Esophagus squamous epithelium (tissue), 5 donors: ENCODE data around the gene DPM1. TPM values are rescaled to one million over a fixed set of nuclear protein-coding genes. Genes with fewer than 3 reads are reported as not detected.

Experiments used
- DNase-seq: peaks from one replicate; lab custom pipeline; 2025; lab: John Stamatoyannopoulos, UW
- H3K27ac ChIP-seq, 4 donors: fragments of 200-600 bp; sonication (generic); one replicate each; pipeline ENCODE4 v1.5.1; 2016 to 2019; ENCODE audit warnings: mild to moderate bottlenecking in 1 of 4
- H3K27me3 ChIP-seq, 4 donors: fragments of 200-600 bp; sonication (generic); 1 replicate in 3 of 4; 2 replicates in 1 of 4; pipeline versions ENCODE4 v1.5.1 to v1.6.0; 2017 to 2021; ENCODE audit warnings: antibody characterized with exemption in 1 of 4
- H3K36me3 ChIP-seq, 3 donors: fragments of 200-600 bp; sonication (generic); one replicate each; pipeline ENCODE4 v1.5.1; 2016 to 2019
- H3K4me1 ChIP-seq, 3 donors: fragments of 200-600 bp; sonication (generic); one replicate each; pipeline ENCODE4 v1.5.1; 2017 to 2019
- H3K4me3 ChIP-seq, 4 donors: fragments of 200-600 bp; sonication (generic); 1 replicate in 3 of 4; 2 replicates in 1 of 4; pipeline ENCODE4 v1.5.1; 2016 to 2019; ENCODE audit warnings: mild to moderate bottlenecking in 2 of 4, moderate library complexity in 1 of 4
- H3K9me3 ChIP-seq, 3 donors: fragments of 200-600 bp; sonication (generic); one replicate each; pipeline ENCODE4 v1.5.1; 2016 to 2019
- POLR2A ChIP-seq, 4 donors: fragments of 450-650 bp; IDR thresholded peaks; one replicate each; pipeline ENCODE4 v1.6.1; 2017; ENCODE audit warnings: antibody characterized with exemption in 4 of 4, mild to moderate bottlenecking in 4 of 4, moderate library complexity in 3 of 4
- WGBS, 2 donors: methylation state at CpG; one replicate each; pipeline ENCODE4 v1.1.5; 2018; 5-methylcytosine and 5-hydroxymethylcytosine counted together
- intact Hi-C: fragments of 100-400 bp; cut with DNase I; formaldehyde crosslinking; loops from one replicate; pipeline ENCODE4 v1.15.0; 2022
- total RNA-seq, 4 donors: library from RNA; depleted of rRNA; stranded (reverse); fragments of >200 nt; gene quantifications; one replicate each; pipeline ENCODE4 v1.1.0, GENCODE V29; 2016
- TF ChIP-seq, protein P1 (sequence below), 6 experiments: fragments of 450-650 bp in 4 of 6; fragments of 200-600 bp in 2 of 6; sonication (generic) in 2 of 6; IDR thresholded peaks; one replicate each; pipeline ENCODE4 v1.5.1; 2016 to 2019; ENCODE audit warnings: antibody characterized with exemption in 6 of 6, mild to moderate bottlenecking in 4 of 6, moderate library complexity in 4 of 6
- donor health status: DM: yes; HTN: yes; CAD: no.

Gene DPM1
- total RNA-seq, 4 donors from 2014 or later = 28.7 to 62.0 (median 57.0) TPM

- intact Hi-C loops = no loop called here
- DNase-seq = no peak
- WGBS, 2 donors = 70 to 86% methylated on average over 6 to 7 of the region's 7 CpGs
- H3K4me1 ChIP-seq = no peaks in the 10 kb centered on the region
- no peak overlapping the region for H3K27ac ChIP-seq
- H3K4me3 ChIP-seq = no peak overlapping the region
- no peaks in the 10 kb centered on the region for H3K9me3 ChIP-seq
- peaks cover 0 to 25% (median 3%) of the 10 kb centered on the region in 3 donors for H3K36me3 ChIP-seq
- TF ChIP-seq, protein P1, sequence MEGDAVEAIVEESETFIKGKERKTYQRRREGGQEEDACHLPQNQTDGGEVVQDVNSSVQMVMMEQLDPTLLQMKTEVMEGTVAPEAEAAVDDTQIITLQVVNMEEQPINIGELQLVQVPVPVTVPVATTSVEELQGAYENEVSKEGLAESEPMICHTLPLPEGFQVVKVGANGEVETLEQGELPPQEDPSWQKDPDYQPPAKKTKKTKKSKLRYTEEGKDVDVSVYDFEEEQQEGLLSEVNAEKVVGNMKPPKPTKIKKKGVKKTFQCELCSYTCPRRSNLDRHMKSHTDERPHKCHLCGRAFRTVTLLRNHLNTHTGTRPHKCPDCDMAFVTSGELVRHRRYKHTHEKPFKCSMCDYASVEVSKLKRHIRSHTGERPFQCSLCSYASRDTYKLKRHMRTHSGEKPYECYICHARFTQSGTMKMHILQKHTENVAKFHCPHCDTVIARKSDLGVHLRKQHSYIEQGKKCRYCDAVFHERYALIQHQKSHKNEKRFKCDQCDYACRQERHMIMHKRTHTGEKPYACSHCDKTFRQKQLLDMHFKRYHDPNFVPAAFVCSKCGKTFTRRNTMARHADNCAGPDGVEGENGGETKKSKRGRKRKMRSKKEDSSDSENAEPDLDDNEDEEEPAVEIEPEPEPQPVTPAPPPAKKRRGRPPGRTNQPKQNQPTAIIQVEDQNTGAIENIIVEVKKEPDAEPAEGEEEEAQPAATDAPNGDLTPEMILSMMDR (IDR thresholded peaks at IDR 0.05) = no peak
- TF ChIP-seq POLR2A (IDR thresholded peaks at IDR 0.05) = no peak
- no peaks in the 10 kb centered on the region for H3K27me3 ChIP-seq
These were observed 73.3 kb downstream of the DPM1 start for GRCh38 chr20:50885068-50885467.

Other genes starting within 250 kb of the DPM1 start
- 1 to 10 TPM; 4.7 to 6.5 (median 5.3) TPM for gene PARD6B, start 227.0 kb downstream of the DPM1 start, total RNA-seq
- gene BCAS4, start 163.5 kb downstream of the DPM1 start, total RNA-seq = 1 to 10 TPM in 1 of 4 donors, under 1 TPM in 3; 0.18 to 2.3 (median 0.54) TPM
- gene ADNP, start 27.1 kb downstream of the DPM1 start, total RNA-seq = 10 to 100 TPM; 29.2 to 47.5 (median 32.8) TPM
- gene MOCS3, start 286 bp upstream of the DPM1 start, total RNA-seq = 1 to 10 TPM; 4.1 to 6.7 (median 5.4) TPM
- gene KCNG1, start 64.6 kb upstream of the DPM1 start, total RNA-seq = 10 to 100 TPM in 1 of 4 donors, 1 to 10 TPM in 3; 2.2 to 10.4 (median 6.1) TPM